22Rv1 (cell line): ENCODE results near the gene PARN.

Experiments
- H3K27ac ChIP-seq: fragments of 450-650 bp; 2 replicates; pipeline ENCODE4 v1.5.1; 2017
- CTCF ChIP-seq: fragments of 450-650 bp; IDR thresholded peaks from 2 replicates; pipeline ENCODE4 v1.5.1; 2017; ENCODE audit warnings: mild to moderate bottlenecking
- ZFX ChIP-seq: fragments of 450-650 bp; IDR thresholded peaks from 2 replicates; pipeline ENCODE4 v1.6.1; 2017; ENCODE audit warnings: antibody characterized with exemption, borderline replicate concordance

PARN gene

GRCh38 chr16:14452066-14452465, 178.0 kb downstream of the PARN start:
- TF ChIP-seq CTCF (no peak), ZFX (no peak)
- no peak overlapping the region for H3K27ac ChIP-seq

GRCh38 chr16:14450846-14451245, 179.2 kb downstream of the PARN start:
- TF ChIP-seq ZFX (no peak), CTCF (no peak)
- no peak overlapping the region for H3K27ac ChIP-seq

- no peak overlapping the region for H3K27ac ChIP-seq
- TF ChIP-seq CTCF (no peak), ZFX (no peak)
These were observed 180.1 kb downstream of the PARN start for GRCh38 chr16:14449790-14450480.

- no peak for TF ChIP-seq ZFX
- TF ChIP-seq CTCF = no peak
These were observed 180.7 kb downstream of the PARN start for GRCh38 chr16:14449334-14449733.

GRCh38 chr16:14448879-14449278, 181.2 kb downstream of the PARN start:
- TF ChIP-seq CTCF (no peak), ZFX (no peak)

More at GRCh38 chr16:14449334-14449733, 180.7 kb downstream of the PARN start:
- H3K27ac ChIP-seq = no peak overlapping the region

GRCh38 chr16:14447783-14448182, 182.3 kb downstream of the PARN start:
- no peak overlapping the region for H3K27ac ChIP-seq
- TF ChIP-seq CTCF = no peak
- no peak for TF ChIP-seq ZFX

More at GRCh38 chr16:14448879-14449278, 181.2 kb downstream of the PARN start:
- no peak overlapping the region for H3K27ac ChIP-seq

GRCh38 chr16:14446796-14447195, 183.3 kb downstream of the PARN start:
- no peak for TF ChIP-seq ZFX
- TF ChIP-seq CTCF = no peak
- H3K27ac ChIP-seq = no peak overlapping the region
